Measurements from ENCODE around the gene CRTAP. TPM values are rescaled to one million over a fixed set of nuclear protein-coding genes. Genes with fewer than 3 reads are reported as not detected.
A peak's percentile ranks its signal among the peaks of the same experiment; 100 is the strongest.

CRTAP gene
- total and polyA plus RNA-seq, 2 donors from 2014 or later: 122 to 192 TPM

DNA sequence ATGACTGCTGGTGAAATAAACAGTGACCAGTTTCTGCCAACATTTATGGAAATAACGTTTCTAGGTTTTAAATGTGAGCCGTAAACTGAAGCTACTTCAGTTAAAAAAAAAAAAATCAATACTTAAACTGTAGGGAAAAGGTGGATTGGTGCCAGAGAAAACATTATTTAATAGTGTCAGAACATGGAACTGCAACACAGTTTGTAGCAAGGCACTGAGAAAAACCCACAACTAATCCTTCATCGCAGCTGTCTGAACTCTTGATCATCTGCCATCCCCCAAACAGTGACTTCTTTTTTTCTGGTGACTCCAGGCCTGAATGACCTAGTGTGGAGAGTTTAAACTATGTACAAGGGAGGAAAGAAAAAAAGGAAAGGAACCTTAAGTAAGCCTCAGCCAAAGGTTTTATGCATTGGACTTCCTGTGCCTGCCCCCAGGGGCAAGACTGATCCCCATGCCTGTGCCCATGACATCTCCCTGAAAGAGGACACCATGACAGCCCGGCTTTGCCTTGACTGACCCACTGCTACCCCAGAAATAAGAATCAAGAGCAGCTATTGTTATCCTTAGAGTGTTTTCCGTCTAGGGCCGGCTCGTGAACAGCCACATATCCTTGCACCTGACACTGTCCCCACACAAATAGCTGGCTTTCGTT, 33.1 kb downstream of the CRTAP start:
- Histone ChIP-seq H3K36me3 (ENCODE audit: control insufficient read depth in 2 of 3, insufficient read depth in 3 of 3, low read length in 3 of 3) (peaks cover 0 to 10% (median 4%) of the 10 kb centered on the region in 3 donors), H3K4me1 (ENCODE audit: control insufficient read depth in 2 of 3, insufficient read depth in 2 of 3, low read depth in 1 of 3, low read length in 3 of 3) (no peaks in the 10 kb centered on the region), H3K9me3 (ENCODE audit: control insufficient read depth in 2 of 3, insufficient read depth in 1 of 3, low read length in 3 of 3) (no peaks in the 10 kb centered on the region), H3K4me3 (ENCODE audit: low read length in 3 of 3) (no peak overlapping the region), H3K27me3 (ENCODE audit: control insufficient read depth, insufficient read depth, low read length) (no peaks in the 10 kb centered on the region), H3K9ac (ENCODE audit: low read length in 3 of 3) (no peak overlapping the region), H3K27ac (ENCODE audit: low read depth in 2 of 2, low read length in 2 of 2) (no peak overlapping the region)
- intact Hi-C loops (cut with DNase I): no loop called here
- TF ChIP-seq, protein P1, sequence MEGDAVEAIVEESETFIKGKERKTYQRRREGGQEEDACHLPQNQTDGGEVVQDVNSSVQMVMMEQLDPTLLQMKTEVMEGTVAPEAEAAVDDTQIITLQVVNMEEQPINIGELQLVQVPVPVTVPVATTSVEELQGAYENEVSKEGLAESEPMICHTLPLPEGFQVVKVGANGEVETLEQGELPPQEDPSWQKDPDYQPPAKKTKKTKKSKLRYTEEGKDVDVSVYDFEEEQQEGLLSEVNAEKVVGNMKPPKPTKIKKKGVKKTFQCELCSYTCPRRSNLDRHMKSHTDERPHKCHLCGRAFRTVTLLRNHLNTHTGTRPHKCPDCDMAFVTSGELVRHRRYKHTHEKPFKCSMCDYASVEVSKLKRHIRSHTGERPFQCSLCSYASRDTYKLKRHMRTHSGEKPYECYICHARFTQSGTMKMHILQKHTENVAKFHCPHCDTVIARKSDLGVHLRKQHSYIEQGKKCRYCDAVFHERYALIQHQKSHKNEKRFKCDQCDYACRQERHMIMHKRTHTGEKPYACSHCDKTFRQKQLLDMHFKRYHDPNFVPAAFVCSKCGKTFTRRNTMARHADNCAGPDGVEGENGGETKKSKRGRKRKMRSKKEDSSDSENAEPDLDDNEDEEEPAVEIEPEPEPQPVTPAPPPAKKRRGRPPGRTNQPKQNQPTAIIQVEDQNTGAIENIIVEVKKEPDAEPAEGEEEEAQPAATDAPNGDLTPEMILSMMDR (IDR thresholded peaks at IDR 0.05; ENCODE audit: borderline replicate concordance, extremely low read depth, insufficient read depth): no peak
- FAIRE-seq (no peak), DNase-seq (peak in 2 of 5 donors; percentile 26 to 62)

GRCh38 chr3:33149342-33149741, 35.5 kb downstream of the CRTAP start:
- no peak overlapping the region for H3K27ac ChIP-seq (ENCODE audit: low read depth in 2 of 2, low read length in 2 of 2)

GRCh38 chr3:33152363-33153360, 38.8 kb downstream of the CRTAP start:
- no peaks in the 10 kb centered on the region for H3K4me1 ChIP-seq (ENCODE audit: control insufficient read depth in 2 of 3, insufficient read depth in 2 of 3, low read depth in 1 of 3, low read length in 3 of 3)
- no peak overlapping the region for H3K9ac ChIP-seq (ENCODE audit: low read length in 3 of 3)
- TF ChIP-seq, protein P1 (IDR thresholded peaks at IDR 0.05; ENCODE audit: borderline replicate concordance, extremely low read depth, insufficient read depth): no peak
- H3K4me3 ChIP-seq (ENCODE audit: low read length in 3 of 3): no peak overlapping the region
- no peaks in the 10 kb centered on the region for H3K9me3 ChIP-seq (ENCODE audit: control insufficient read depth in 2 of 3, insufficient read depth in 1 of 3, low read length in 3 of 3)
- no peak for FAIRE-seq
- DNase-seq: no peak
- no peak overlapping the region for H3K27ac ChIP-seq (ENCODE audit: low read depth in 2 of 2, low read length in 2 of 2)
- intact Hi-C loops (cut with DNase I): no loop called here
- H3K36me3 ChIP-seq (ENCODE audit: control insufficient read depth in 2 of 3, insufficient read depth in 3 of 3, low read length in 3 of 3): no peaks in the 10 kb centered on the region
- no peaks in the 10 kb centered on the region for H3K27me3 ChIP-seq (ENCODE audit: control insufficient read depth, insufficient read depth, low read length)

More at GRCh38 chr3:33149342-33149741, 35.5 kb downstream of the CRTAP start:
- Histone ChIP-seq H3K9me3 (ENCODE audit: control insufficient read depth in 2 of 3, insufficient read depth in 1 of 3, low read length in 3 of 3) (no peaks in the 10 kb centered on the region), H3K36me3 (ENCODE audit: control insufficient read depth in 2 of 3, insufficient read depth in 3 of 3, low read length in 3 of 3) (peaks cover 0 to 5% (median 0%) of the 10 kb centered on the region in 3 donors), H3K4me1 (ENCODE audit: control insufficient read depth in 2 of 3, insufficient read depth in 2 of 3, low read depth in 1 of 3, low read length in 3 of 3) (no peaks in the 10 kb centered on the region), H3K27me3 (ENCODE audit: control insufficient read depth, insufficient read depth, low read length) (no peaks in the 10 kb centered on the region), H3K4me3 (ENCODE audit: low read length in 3 of 3) (no peak overlapping the region), H3K9ac (ENCODE audit: low read length in 3 of 3) (no peak overlapping the region)
- no peak for DNase-seq
- intact Hi-C loops (cut with DNase I): no loop called here
- TF ChIP-seq, protein P1 (IDR thresholded peaks at IDR 0.05; ENCODE audit: borderline replicate concordance, extremely low read depth, insufficient read depth): no peak
- FAIRE-seq: no peak

Measured in kidney (tissue), 14 donors.